ENCODE results near the gene ARPC1B.

DNA sequence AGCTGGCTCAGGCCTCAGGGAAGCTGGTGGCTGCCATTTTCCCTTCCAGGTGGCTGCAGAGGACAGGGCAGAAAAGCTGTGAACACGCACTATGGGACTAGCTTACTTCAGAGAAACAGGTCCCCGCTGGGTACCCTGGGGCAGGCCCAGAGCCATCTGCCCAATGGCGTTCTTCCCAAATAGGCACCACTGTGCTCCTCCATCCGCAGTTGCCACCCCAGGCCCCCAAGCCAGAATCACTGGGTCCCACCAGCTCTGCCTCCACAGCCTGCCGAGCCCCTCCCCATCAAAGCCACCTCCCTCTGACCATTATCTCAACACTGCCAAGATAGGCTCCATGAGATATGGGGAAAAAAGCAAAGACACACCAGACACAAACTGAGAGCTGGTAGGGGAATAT is 45.7 kb downstream of the ARPC1B start:
- TF ChIP-seq, protein P1, sequence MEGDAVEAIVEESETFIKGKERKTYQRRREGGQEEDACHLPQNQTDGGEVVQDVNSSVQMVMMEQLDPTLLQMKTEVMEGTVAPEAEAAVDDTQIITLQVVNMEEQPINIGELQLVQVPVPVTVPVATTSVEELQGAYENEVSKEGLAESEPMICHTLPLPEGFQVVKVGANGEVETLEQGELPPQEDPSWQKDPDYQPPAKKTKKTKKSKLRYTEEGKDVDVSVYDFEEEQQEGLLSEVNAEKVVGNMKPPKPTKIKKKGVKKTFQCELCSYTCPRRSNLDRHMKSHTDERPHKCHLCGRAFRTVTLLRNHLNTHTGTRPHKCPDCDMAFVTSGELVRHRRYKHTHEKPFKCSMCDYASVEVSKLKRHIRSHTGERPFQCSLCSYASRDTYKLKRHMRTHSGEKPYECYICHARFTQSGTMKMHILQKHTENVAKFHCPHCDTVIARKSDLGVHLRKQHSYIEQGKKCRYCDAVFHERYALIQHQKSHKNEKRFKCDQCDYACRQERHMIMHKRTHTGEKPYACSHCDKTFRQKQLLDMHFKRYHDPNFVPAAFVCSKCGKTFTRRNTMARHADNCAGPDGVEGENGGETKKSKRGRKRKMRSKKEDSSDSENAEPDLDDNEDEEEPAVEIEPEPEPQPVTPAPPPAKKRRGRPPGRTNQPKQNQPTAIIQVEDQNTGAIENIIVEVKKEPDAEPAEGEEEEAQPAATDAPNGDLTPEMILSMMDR (conservative IDR thresholded peaks at IDR 0.05 in 1 of 2, IDR thresholded peaks at IDR 0.05 in 1 of 2; ENCODE audit: low read depth in 1 of 2, low read length in 2 of 2) = no peak
- TF ChIP-seq EZH2 (IDR thresholded peaks at IDR 0.05; ENCODE audit: low read length, missing control alignments) = no peak

Data from fibroblast of lung (primary cell).